Uterus (tissue), 4 donors: ENCODE results near the gene TFPI. TPM values are rescaled to one million over a fixed set of nuclear protein-coding genes. Genes with fewer than 3 reads are reported as not detected.

ENCODE experiments used
- DNase-seq, 2 donors: peaks; one replicate each; pipeline ENCODE4 v3.0.0-alpha.2; 2019 to 2020
- H3K27ac ChIP-seq, 2 donors: fragments of 200-600 bp; sonication (generic); 1 replicate in 1 of 2; 2 replicates in 1 of 2; pipeline ENCODE4 v1.5.1; 2016 to 2018
- H3K27me3 ChIP-seq, 2 donors: fragments of 200-600 bp; sonication (generic); one replicate each; pipeline ENCODE4 v1.5.1; 2018 to 2019; ENCODE audit warnings: control low read depth in 1 of 2
- H3K36me3 ChIP-seq, 2 donors: fragments of 200-600 bp; sonication (generic); one replicate each; pipeline ENCODE4 v1.5.1; 2019; ENCODE audit warnings: control low read depth in 1 of 2
- H3K4me1 ChIP-seq, 2 donors: fragments of 200-600 bp; sonication (generic); one replicate each; pipeline ENCODE4 v1.5.1; 2018 to 2019; ENCODE audit warnings: control low read depth in 1 of 2
- H3K4me3 ChIP-seq, 2 donors: fragments of 200-600 bp; sonication (generic); 1 replicate in 1 of 2; 2 replicates in 1 of 2; pipeline ENCODE4 v1.5.1; 2018 to 2019; ENCODE audit warnings: mild to moderate bottlenecking in 1 of 2
- H3K9me3 ChIP-seq, 2 donors: fragments of 200-600 bp; sonication (generic); one replicate each; pipeline ENCODE4 v1.5.1; 2019; ENCODE audit warnings: control low read depth in 1 of 2
- CTCF ChIP-seq, 4 experiments: fragments of 200-600 bp in 2 of 4; fragments of 450-650 bp in 2 of 4; sonication (generic) in 2 of 4; IDR thresholded peaks; one replicate each; pipeline ENCODE4 v1.5.1; 2016 to 2019; ENCODE audit warnings: antibody characterized with exemption in 4 of 4, mild to moderate bottlenecking in 2 of 4, moderate library complexity in 1 of 4
- POLR2A ChIP-seq, 2 donors: fragments of 450-650 bp; IDR thresholded peaks; one replicate each; pipeline ENCODE4 v1.6.1; 2016; ENCODE audit warnings: antibody characterized with exemption in 2 of 2, mild to moderate bottlenecking in 1 of 2, moderate library complexity in 1 of 2
- intact Hi-C: fragments of 100-400 bp; cut with DNase I; formaldehyde crosslinking; loops from one replicate; pipeline ENCODE4 v1.15.1; 2023; ENCODE audit warnings: low total_unique reads
- total RNA-seq, 4 donors: library from RNA; depleted of rRNA in 3 of 4; stranded (reverse); fragments of >200 nt in 3 of 4; gene quantifications; one replicate each; pipeline versions ENCODE4 v1.1.0 to v1.2.4, GENCODE V29; 2014 to 2023
- donor health status: DM: yes; HTN: yes; CAD: no.

Gene TFPI
- total RNA-seq, 4 donors from 2014 or later, result 88.5 to 135 (median 99.2) TPM

GRCh38 chr2:187586011-187586641, 31.9 kb upstream of the TFPI start:
- no peak for DNase-seq
- intact Hi-C loops, result no loop called here
- no peak overlapping the region for H3K4me3 ChIP-seq
- no peaks in the 10 kb centered on the region for H3K27me3 ChIP-seq
- H3K4me1 ChIP-seq, result no peaks in the 10 kb centered on the region
- H3K9me3 ChIP-seq, result no peaks in the 10 kb centered on the region
- H3K36me3 ChIP-seq, result no peaks in the 10 kb centered on the region
- no peak for TF ChIP-seq CTCF (IDR thresholded peaks at IDR 0.05)
- TF ChIP-seq POLR2A (IDR thresholded peaks at IDR 0.05), result no peak
- H3K27ac ChIP-seq, result no peak overlapping the region

GRCh38 chr2:187581125-187581896, 27.1 kb upstream of the TFPI start:
- intact Hi-C loops, result no loop called here
- TF ChIP-seq POLR2A (IDR thresholded peaks at IDR 0.05) (no peak), CTCF (IDR thresholded peaks at IDR 0.05) (peak; percentile 54 to 71 (median 65))
- Histone ChIP-seq H3K36me3 (no peaks in the 10 kb centered on the region), H3K4me3 (peak overlapping the region in 1 of 2 donors; percentile 25), H3K27ac (peak overlapping the region in 1 of 2 donors; percentile 9), H3K4me1 (no peaks in the 10 kb centered on the region), H3K27me3 (no peaks in the 10 kb centered on the region), H3K9me3 (no peaks in the 10 kb centered on the region)
- no peak for DNase-seq

GRCh38 chr2:187580462-187581124, 26.4 kb upstream of the TFPI start:
- DNase-seq, result no peak
- H3K27me3 ChIP-seq, result no peaks in the 10 kb centered on the region
- TF ChIP-seq CTCF (IDR thresholded peaks at IDR 0.05), result peak in 3 of 4 experiments; percentile 30 to 66 (median 60)
- TF ChIP-seq POLR2A (IDR thresholded peaks at IDR 0.05), result no peak
- peak overlapping the region in 1 of 2 donors; percentile 9 for H3K27ac ChIP-seq
- intact Hi-C loops, result no loop called here
- H3K36me3 ChIP-seq, result no peaks in the 10 kb centered on the region
- H3K9me3 ChIP-seq, result no peaks in the 10 kb centered on the region
- H3K4me3 ChIP-seq, result peak overlapping the region in 1 of 2 donors; percentile 25
- no peaks in the 10 kb centered on the region for H3K4me1 ChIP-seq

- TF ChIP-seq POLR2A (IDR thresholded peaks at IDR 0.05), result no peak
- no peak for TF ChIP-seq CTCF (IDR thresholded peaks at IDR 0.05)
- intact Hi-C loops, result no loop called here
- Histone ChIP-seq H3K27ac (no peak overlapping the region), H3K27me3 (no peaks in the 10 kb centered on the region), H3K4me3 (no peak overlapping the region), H3K9me3 (no peaks in the 10 kb centered on the region), H3K36me3 (no peaks in the 10 kb centered on the region), H3K4me1 (no peaks in the 10 kb centered on the region)
- no peak for DNase-seq
These were observed 23.1 kb upstream of the TFPI start for GRCh38 chr2:187577310-187577709.

GRCh38 chr2:187576906-187577305, 22.7 kb upstream of the TFPI start:
- Histone ChIP-seq H3K36me3 (no peaks in the 10 kb centered on the region), H3K4me3 (no peak overlapping the region), H3K27me3 (no peaks in the 10 kb centered on the region), H3K27ac (no peak overlapping the region), H3K9me3 (no peaks in the 10 kb centered on the region), H3K4me1 (no peaks in the 10 kb centered on the region)
- intact Hi-C loops, result no loop called here
- DNase-seq, result no peak
- TF ChIP-seq POLR2A (IDR thresholded peaks at IDR 0.05) (no peak), CTCF (IDR thresholded peaks at IDR 0.05) (no peak)
